Measurements from ENCODE around the gene CRTAC1.

CRTAC1 gene

DNA sequence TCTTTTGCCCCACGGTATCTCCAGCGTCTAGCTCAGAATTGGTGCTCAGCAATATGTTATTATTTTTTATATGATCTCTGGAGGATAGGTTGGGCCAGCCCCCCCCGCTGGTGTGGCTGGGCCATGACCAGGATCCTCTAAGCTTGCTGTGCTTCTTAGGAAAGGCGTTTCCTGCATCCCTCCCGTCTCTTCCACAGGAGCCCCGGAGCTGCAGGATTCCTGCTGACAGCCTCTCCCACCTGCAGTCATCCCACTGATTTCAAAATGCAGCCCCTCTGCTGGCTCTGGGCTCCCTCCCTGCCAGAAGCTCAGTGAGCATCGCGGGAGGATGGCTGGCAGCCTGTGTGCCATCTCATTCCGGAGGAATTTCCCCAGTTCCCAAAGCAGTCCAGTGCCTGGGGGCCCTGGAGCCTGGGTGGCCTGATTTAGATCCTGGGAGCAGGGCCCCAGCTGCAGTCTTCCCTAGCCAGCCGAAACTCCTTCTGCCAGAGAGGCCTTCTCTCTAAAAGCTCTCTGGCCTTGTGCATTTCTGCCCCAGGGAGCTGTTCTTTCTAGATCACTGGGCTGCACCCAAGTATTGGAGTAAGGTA, 202.6 kb downstream of the CRTAC1 start:
- DNase-seq = no peak

GRCh38 chr10:97826892-97827291, 203.5 kb downstream of the CRTAC1 start:
- no peak for DNase-seq

DNA sequence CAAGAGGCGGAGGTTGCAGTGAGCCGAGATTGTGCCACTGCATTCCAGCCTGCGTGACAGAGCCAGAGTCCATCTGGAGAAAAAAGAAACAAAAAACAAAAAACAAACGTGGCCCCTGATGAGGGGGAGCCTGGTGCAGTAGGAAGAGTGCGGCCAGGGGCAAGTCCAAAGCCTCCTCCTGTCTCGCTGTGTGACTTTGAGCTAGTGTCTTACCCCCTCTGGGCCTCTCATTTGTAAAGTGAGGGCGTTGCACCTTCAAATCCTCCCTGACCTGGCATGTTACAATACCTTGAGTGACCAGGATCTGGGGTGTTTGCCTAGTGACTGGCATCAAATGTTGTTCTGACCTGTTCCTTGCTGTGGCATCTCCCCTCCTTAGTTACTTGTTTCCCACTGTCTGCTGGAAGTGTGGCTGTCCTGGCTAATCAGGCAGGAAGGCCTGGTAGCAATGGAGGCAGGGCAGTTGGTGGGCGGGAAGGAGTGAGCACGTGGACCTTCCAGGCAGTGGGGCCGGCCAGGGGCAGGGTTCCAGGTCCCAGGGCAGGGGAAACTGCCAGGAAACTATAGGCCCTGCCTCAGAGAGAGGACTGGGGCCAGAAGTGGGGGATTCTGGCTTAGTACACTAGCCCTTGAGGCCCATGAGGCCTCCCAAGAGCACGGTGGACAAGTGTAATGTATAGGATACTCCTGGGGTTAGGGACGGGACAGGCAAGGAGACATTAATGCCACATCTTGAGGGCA, 205.2 kb downstream of the CRTAC1 start:
- no peak for DNase-seq

DNA sequence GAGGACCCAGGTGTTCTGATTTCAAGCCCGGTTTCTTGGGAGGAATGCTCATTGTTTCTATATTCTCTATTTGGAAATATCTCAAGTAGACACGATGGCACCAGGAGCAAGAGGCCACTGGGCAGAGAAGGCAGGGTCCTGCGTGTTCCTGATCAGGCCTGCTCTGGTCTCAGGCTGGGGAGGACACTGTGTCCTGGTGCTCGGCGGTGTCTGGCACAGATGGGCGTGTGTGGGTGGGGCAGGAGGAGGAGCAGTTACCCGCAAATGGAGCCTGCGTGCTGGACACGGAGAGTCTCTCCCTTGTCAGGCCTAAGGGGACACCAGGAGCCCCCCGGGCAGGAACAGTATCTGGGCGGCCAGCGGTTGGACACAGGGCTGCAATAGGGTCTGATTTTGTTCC, 206.7 kb downstream of the CRTAC1 start:
- DNase-seq = no peak

DNA sequence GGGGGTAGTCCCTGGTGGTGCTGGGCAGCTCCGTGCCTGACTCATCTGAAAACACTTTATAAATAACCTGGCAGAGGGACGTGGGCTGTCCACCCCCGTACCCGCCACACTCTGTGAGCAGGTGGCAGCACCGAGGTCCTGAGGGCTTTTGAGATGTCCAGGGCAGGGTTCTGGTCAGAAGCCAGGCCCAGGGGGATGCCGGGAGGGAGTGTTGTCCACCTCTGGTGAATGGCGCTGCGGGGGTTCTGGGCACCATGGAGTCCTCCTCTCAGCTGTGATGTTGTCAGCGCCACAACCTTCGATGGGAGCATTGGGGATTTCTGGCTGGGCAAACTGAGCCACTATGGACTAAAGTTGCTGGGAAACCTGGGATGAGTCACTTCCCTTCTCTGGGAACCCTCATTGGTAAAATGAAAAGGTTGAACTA, 208.1 kb downstream of the CRTAC1 start:
- no peak for DNase-seq

DNA sequence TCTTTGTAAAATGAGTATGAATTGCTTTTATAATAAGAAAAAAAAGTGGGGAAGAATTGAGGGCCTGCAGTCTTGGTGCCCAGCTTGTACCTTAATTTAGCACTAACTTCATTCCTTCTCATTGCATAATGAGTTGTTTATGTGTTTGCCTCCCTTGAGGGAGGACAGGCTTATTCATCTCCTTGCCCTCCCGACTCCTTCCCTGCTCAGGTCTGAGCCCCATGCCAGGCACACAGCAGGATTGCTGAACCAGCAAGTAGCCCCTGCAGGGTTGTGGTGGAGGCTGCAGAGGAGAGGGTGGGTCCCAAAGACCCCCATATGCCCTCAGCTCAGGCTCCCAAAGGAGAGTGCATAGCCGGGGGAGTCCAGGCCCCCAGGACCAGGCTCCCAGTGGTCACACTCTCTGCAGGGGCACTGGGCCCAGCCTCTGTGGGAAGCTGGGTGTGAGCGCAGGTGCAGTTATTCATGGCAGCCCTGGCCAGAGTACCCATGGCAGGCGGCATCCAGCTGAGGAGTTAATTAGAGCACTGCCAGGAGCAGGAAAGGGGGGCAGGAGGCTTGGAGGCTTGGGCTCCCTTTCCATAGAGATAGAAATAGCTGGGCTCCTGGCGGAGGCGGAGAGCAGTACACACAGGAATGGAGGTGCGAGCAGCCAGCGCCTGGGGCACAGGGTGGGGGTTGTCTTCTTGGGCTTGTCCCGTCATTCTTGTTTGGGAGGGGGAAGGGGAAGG, 208.9 kb downstream of the CRTAC1 start:
- DNase-seq = no peak

GRCh38 chr10:97820096-97820704, 210.2 kb downstream of the CRTAC1 start:
- DNase-seq = no peak

DNA sequence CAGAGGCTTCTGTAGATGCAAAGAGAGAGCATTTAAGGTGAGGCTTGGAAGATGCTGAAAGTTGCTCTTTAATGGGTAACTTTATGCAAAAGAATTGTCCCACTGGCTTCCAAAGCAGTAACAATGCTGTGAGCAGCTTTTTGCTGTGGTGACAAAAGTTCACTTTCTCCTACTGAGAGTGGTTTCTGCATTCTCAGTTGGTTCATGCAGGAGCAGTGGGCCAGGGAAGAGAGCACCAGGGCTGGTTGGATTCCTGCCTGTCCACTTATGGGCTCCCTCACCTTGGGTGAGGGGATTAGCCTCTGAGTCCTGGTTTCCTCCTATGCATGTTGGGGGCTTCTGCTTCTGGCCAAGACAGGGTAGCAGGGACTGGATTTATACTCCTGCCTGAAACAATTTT, 211.8 kb downstream of the CRTAC1 start:
- no peak for DNase-seq

DNA sequence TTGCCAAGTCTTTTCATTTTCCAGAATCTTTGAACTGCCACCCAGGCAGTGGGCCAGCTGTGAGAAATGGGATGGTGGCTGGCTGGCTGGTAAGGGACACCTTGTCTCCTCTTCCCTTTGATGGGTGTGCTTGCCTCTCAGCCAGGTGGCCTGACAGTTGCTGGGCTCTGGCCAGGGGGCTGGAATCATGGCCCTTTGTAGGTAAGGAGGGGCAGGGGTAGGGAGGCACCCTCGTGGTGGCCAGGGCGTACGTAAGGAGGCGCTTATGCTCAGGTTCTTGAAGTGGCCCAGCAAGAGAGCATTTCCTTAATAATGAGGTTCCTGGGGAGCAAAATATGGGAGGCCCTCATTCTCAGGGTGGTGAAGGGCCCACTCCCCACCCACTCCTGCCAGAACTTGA, 213.8 kb downstream of the CRTAC1 start:
- no peak for DNase-seq
